ENCODE results near the gene NME3. TPM values are rescaled to one million over a fixed set of nuclear protein-coding genes. Genes with fewer than 3 reads are reported as not detected.

The NME3 gene
- total and polyA plus RNA-seq, 9 of the 15 experiments (the other 6 are each of a cell fraction or from before 2014, with no cell fraction given), result 0.68 to 76.3 (median 11.5) TPM

- TF ChIP-seq HES1 (IDR thresholded peaks at IDR 0.05; ENCODE audit: low read depth), result no peak
- no peak for TF ChIP-seq KAT2B (IDR thresholded peaks at IDR 0.05; ENCODE audit: low read depth, low read length)
- no peak for TF ChIP-seq ZNF124 (CRISPR knock-in tag; IDR thresholded peaks at IDR 0.05)
- no peak for TF ChIP-seq EHMT2 (IDR thresholded peaks at IDR 0.05)
- TF ChIP-seq NCOA2 (IDR thresholded peaks at IDR 0.05; ENCODE audit: partially characterized antibody in 2 of 2), result no peak
- no peak for TF ChIP-seq EZH2 (IDR thresholded peaks at IDR 0.05; ENCODE audit: borderline replicate concordance, low read depth, low read length)
- peak; percentile 35 to 55 (median 43); a peak in 4 of 6 replicates for TF ChIP-seq CTCF (IDR thresholded peaks at IDR 0.05 in 2 of 3, conservative IDR thresholded peaks at IDR 0.05 in 1 of 3; ENCODE audit: insufficient read depth in 2 of 3, low read depth in 1 of 3, low read length in 3 of 3)
- TF ChIP-seq STAG1 (CRISPR knock-in tag; IDR thresholded peaks at IDR 0.05; ENCODE audit: borderline replicate concordance), result peak; percentile 40; the same call in 1 of the 2 replicates
- TF ChIP-seq HSF4 (CRISPR knock-in tag; IDR thresholded peaks at IDR 0.05; ENCODE audit: borderline replicate concordance), result no peak
- no peak for TF ChIP-seq CBFB (CRISPR knock-in tag; IDR thresholded peaks at IDR 0.05)
- TF ChIP-seq SMAD1 (IDR thresholded peaks at IDR 0.05; ENCODE audit: low read depth, low read length, partially characterized antibody), result no peak
- no peak for TF ChIP-seq ZBTB11 (CRISPR knock-in tag; IDR thresholded peaks at IDR 0.05)
- no peak for TF ChIP-seq JUND (IDR thresholded peaks at IDR 0.05; ENCODE audit: borderline replicate concordance, low read depth, low read length)
- no peak for TF ChIP-seq JUND (tag; IDR thresholded peaks at IDR 0.05; ENCODE audit: borderline replicate concordance, low read depth, low read length)
- TF ChIP-seq ELF4 (CRISPR knock-in tag; IDR thresholded peaks at IDR 0.05), result no peak
- no peak for TF ChIP-seq MBD2 (IDR thresholded peaks at IDR 0.05; ENCODE audit: borderline replicate concordance, low read depth)
- no peak for TF ChIP-seq ETS1 (conservative IDR thresholded peaks at IDR 0.05; ENCODE audit: control insufficient read depth, low read depth, low read length)
- no peak for TF ChIP-seq SOX6 (IDR thresholded peaks at IDR 0.05)
- TF ChIP-seq ZNF707 (CRISPR knock-in tag; conservative IDR thresholded peaks at IDR 0.05), result no peak
Measured at GRCh38 chr16:1763521-1764511, 7.5 kb downstream of the NME3 start (continued).
